GM21360 (cell line): Measurements from ENCODE around the gene CECR2.
"Not testable (repeated sequence)": the region's sequence is repeated elsewhere in the genome, so short reads cannot be mapped to it uniquely, and the experiment has no call there.

Source experiments
- ATAC-seq: cut with Tn5 transposase; IDR thresholded peaks from one replicate; pipeline ENCODE4 v1.9.1; 2021; ENCODE audit warnings: mild to moderate bottlenecking, moderate library complexity; ENCODE audit not compliant: unreplicated experiment

Gene CECR2

GRCh38 chr22:17400305-17400704 lies 31.0 kb downstream of the CECR2 start:
- no peak for ATAC-seq

GRCh38 chr22:17401728-17402127 lies 32.5 kb downstream of the CECR2 start:
- no peak for ATAC-seq

- no peak for ATAC-seq
These were observed 33.0 kb downstream of the CECR2 start for GRCh38 chr22:17402293-17402692.

- no peak for ATAC-seq
These were observed 34.6 kb downstream of the CECR2 start for GRCh38 chr22:17403906-17404305.

- ATAC-seq, result no peak
These were observed 38.4 kb downstream of the CECR2 start for GRCh38 chr22:17407643-17408042.

GRCh38 chr22:17410576-17410975 lies 41.3 kb downstream of the CECR2 start:
- no peak for ATAC-seq

GRCh38 chr22:17411213-17411612 lies 42.0 kb downstream of the CECR2 start:
- no peak for ATAC-seq

GRCh38 chr22:17412232-17412631 lies 43.0 kb downstream of the CECR2 start:
- no peak for ATAC-seq

GRCh38 chr22:17418890-17419324 lies 49.6 kb downstream of the CECR2 start:
- no peak for ATAC-seq

- ATAC-seq, result no peak
These were observed 50.1 kb downstream of the CECR2 start for GRCh38 chr22:17419348-17419747.

GRCh38 chr22:17422736-17423343 lies 53.6 kb downstream of the CECR2 start:
- ATAC-seq, result no peak

GRCh38 chr22:17423616-17424015 lies 54.4 kb downstream of the CECR2 start:
- ATAC-seq, result no peak

GRCh38 chr22:17427528-17427927 lies 58.3 kb downstream of the CECR2 start:
- not testable (repeated sequence) for ATAC-seq

GRCh38 chr22:17429516-17429915 lies 60.3 kb downstream of the CECR2 start:
- no peak for ATAC-seq

GRCh38 chr22:17430412-17430811 lies 61.2 kb downstream of the CECR2 start:
- no peak for ATAC-seq

GRCh38 chr22:17431179-17431578 lies 61.9 kb downstream of the CECR2 start:
- ATAC-seq, result no peak

- no peak for ATAC-seq
These were observed 65.6 kb downstream of the CECR2 start for GRCh38 chr22:17434856-17435255.

GRCh38 chr22:17435375-17435774 lies 66.1 kb downstream of the CECR2 start:
- no peak for ATAC-seq

GRCh38 chr22:17436382-17436980 lies 67.2 kb downstream of the CECR2 start:
- no peak for ATAC-seq

- ATAC-seq, result no peak
These were observed 67.7 kb downstream of the CECR2 start for GRCh38 chr22:17436981-17437412.

- no peak for ATAC-seq
These were observed 68.8 kb downstream of the CECR2 start for GRCh38 chr22:17438026-17438425.

- ATAC-seq, result no peak
These were observed 72.1 kb downstream of the CECR2 start for GRCh38 chr22:17441326-17441725.
